Glutamatergic neuron (in vitro differentiated cells): ENCODE data around the gene RASGRF1. TPM values are rescaled to one million over a fixed set of nuclear protein-coding genes. Genes with fewer than 3 reads are reported as not detected.

Experiments
- DNase-seq: peaks from one replicate; pipeline ENCODE4 v3.0.0; 2022
- H3K27ac Mint-ChIP-seq: one replicate; pipeline ENCODE4 v1.8.0; 2020; ENCODE audit warnings: mild to moderate bottlenecking, mixed read lengths, inconsistent platforms; ENCODE audit not compliant: unreplicated experiment
- H3K27me3 Mint-ChIP-seq: one replicate; pipeline ENCODE4 v1.8.0; 2020; ENCODE audit warnings: mild to moderate bottlenecking, moderate library complexity, mixed read lengths, inconsistent platforms; ENCODE audit not compliant: unreplicated experiment
- H3K36me3 Mint-ChIP-seq: one replicate; pipeline ENCODE4 v1.8.0; 2020; ENCODE audit warnings: mild to moderate bottlenecking, mixed read lengths, inconsistent platforms; ENCODE audit not compliant: unreplicated experiment
- H3K4me1 Mint-ChIP-seq: one replicate; pipeline ENCODE4 v1.8.0; 2020; ENCODE audit warnings: mild to moderate bottlenecking, low read depth, mixed read lengths, inconsistent platforms; ENCODE audit not compliant: unreplicated experiment
- H3K4me3 Mint-ChIP-seq: one replicate; pipeline ENCODE4 v1.8.0; 2020; ENCODE audit warnings: mild to moderate bottlenecking, mixed read lengths, inconsistent platforms; ENCODE audit not compliant: unreplicated experiment
- H3K9me3 Mint-ChIP-seq: one replicate; pipeline ENCODE4 v1.8.0; 2020; ENCODE audit warnings: mild to moderate bottlenecking, moderate library complexity, mixed read lengths, inconsistent platforms; ENCODE audit not compliant: unreplicated experiment
- total RNA-seq: library from RNA; stranded (reverse); fragmentation: NEBNext Ultra II Directional; extraction: Animal tissue kit (Norgen Biotek cat#: 25700); gene quantifications from one replicate; pipeline ENCODE4 v1.2.1, GENCODE V29; 2021; ENCODE audit not compliant: unreplicated experiment
- TF ChIP-seq, protein P1 (sequence below): fragments of 200-600 bp; sonication (generic); IDR thresholded peaks from one replicate; pipeline ENCODE4 v1.5.0; 2021; ENCODE audit not compliant: partially characterized antibody, unreplicated experiment

Gene RASGRF1
- total RNA-seq, 1 donor from 2014 or later, result 0.32 TPM

DNA sequence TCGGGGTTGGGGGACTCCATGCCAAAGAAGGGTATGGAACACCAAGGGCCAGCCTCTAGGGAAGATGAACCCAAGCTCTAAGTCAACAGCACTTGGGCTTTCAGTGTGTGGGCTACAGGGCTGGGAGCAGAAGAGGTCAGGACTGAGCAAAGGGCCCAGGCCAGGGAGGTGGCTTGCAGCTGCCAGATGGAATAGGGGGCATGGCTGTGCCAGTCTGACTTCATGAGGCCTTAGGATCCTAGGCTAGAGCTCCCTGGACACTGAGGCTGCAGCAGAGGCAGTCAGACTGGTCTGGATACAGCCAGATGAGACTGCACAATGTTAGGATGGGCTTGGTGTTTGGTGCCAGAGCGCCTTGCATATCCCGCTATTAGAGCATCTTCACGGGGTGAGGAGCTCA, 3.8 kb downstream of the RASGRF1 start:
- no peaks in the 10 kb centered on the region for H3K36me3 Mint-ChIP-seq
- no peak overlapping the region for H3K4me3 Mint-ChIP-seq
- DNase-seq, result no peak
- H3K27me3 Mint-ChIP-seq, result peaks cover 18% of the 10 kb centered on the region
- no peaks in the 10 kb centered on the region for H3K9me3 Mint-ChIP-seq
- TF ChIP-seq, protein P1, sequence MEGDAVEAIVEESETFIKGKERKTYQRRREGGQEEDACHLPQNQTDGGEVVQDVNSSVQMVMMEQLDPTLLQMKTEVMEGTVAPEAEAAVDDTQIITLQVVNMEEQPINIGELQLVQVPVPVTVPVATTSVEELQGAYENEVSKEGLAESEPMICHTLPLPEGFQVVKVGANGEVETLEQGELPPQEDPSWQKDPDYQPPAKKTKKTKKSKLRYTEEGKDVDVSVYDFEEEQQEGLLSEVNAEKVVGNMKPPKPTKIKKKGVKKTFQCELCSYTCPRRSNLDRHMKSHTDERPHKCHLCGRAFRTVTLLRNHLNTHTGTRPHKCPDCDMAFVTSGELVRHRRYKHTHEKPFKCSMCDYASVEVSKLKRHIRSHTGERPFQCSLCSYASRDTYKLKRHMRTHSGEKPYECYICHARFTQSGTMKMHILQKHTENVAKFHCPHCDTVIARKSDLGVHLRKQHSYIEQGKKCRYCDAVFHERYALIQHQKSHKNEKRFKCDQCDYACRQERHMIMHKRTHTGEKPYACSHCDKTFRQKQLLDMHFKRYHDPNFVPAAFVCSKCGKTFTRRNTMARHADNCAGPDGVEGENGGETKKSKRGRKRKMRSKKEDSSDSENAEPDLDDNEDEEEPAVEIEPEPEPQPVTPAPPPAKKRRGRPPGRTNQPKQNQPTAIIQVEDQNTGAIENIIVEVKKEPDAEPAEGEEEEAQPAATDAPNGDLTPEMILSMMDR, result no peak
- no peak overlapping the region for H3K27ac Mint-ChIP-seq
- H3K4me1 Mint-ChIP-seq, result peaks cover 5% of the 10 kb centered on the region

- Mint-ChIP-seq H3K4me3 (no peak overlapping the region), H3K9me3 (no peaks in the 10 kb centered on the region), H3K27me3 (peaks cover 7% of the 10 kb centered on the region), H3K36me3 (no peaks in the 10 kb centered on the region), H3K27ac (no peak overlapping the region), H3K4me1 (peaks cover 6% of the 10 kb centered on the region)
- no peak for DNase-seq
- TF ChIP-seq, protein P1, result no peak
Observed at GRCh38 chr15:79084308-79084968, 6.1 kb downstream of the RASGRF1 start.

DNA sequence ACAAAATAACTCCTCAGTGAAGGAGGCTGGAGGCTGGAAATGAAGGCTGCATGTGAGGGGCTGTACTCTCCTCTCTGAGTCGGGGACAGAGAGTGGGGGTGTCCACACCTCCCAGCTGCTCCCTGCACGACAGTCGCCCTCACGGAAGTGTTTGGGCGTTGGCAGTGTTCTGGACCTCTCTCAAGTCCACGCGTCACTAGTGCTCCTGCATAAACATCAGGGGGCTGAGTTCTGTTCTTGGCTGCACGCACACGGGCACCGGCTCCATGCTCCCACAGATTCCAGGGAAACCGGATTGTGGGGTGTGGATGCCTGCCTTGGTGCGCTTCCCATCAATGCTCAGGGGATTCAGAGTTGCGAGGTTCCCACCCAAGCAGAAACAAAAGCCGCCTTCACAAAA, 7.4 kb downstream of the RASGRF1 start:
- no peaks in the 10 kb centered on the region for H3K36me3 Mint-ChIP-seq
- DNase-seq, result no peak
- H3K27ac Mint-ChIP-seq, result no peak overlapping the region
- peaks cover 4% of the 10 kb centered on the region for H3K4me1 Mint-ChIP-seq
- H3K9me3 Mint-ChIP-seq, result no peaks in the 10 kb centered on the region
- TF ChIP-seq, protein P1, result no peak
- no peak overlapping the region for H3K4me3 Mint-ChIP-seq
- H3K27me3 Mint-ChIP-seq, result peaks cover 5% of the 10 kb centered on the region

DNA sequence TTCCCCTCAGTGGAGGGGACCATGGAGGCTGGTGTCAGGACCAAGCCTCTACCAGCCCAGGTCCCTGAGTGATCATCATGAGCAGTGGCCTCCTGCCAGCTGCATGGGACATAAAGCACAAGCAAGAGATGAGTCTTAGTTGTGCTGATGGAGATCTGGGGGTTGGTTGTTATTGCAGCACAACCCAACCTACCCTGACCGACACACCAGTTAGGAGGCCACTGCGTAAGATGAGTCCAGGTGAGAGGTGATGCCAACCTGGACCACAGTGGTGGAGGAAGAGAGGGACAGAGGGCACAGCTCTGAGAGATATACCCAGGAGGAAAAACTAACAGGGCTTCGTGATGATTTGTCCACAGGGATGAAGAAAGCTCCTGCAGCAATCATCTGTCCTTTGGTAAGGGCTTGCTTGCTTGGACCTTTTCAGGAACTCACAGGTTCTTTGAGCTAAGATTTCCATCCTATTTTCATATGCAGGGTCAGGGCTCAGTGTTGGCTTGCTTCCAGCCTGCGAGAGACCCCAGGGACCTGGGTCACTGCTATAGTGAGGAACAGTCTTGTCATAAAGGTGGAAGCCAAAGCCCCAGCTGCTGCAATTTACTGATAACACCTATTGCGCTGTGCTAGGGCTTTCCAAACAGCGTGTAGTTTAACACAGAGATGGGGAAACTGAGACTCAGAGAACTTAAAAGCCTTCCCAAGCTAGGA, 8.1 kb downstream of the RASGRF1 start:
- H3K4me3 Mint-ChIP-seq, result no peak overlapping the region
- TF ChIP-seq, protein P1, result no peak
- no peaks in the 10 kb centered on the region for H3K36me3 Mint-ChIP-seq
- no peak overlapping the region for H3K27ac Mint-ChIP-seq
- no peak for DNase-seq
- H3K4me1 Mint-ChIP-seq, result peaks cover 4% of the 10 kb centered on the region
- no peaks in the 10 kb centered on the region for H3K9me3 Mint-ChIP-seq
- peaks cover 8% of the 10 kb centered on the region for H3K27me3 Mint-ChIP-seq

- no peak overlapping the region for H3K4me3 Mint-ChIP-seq
Observed at GRCh38 chr15:79078763-79079410, 11.7 kb downstream of the RASGRF1 start.

More at GRCh38 chr15:79078763-79079410, 11.7 kb downstream of the RASGRF1 start:
- no peak for DNase-seq
- Mint-ChIP-seq H3K9me3 (no peaks in the 10 kb centered on the region), H3K36me3 (no peaks in the 10 kb centered on the region), H3K27me3 (peaks cover 12% of the 10 kb centered on the region), H3K4me1 (peaks cover 4% of the 10 kb centered on the region), H3K27ac (no peak overlapping the region)
- TF ChIP-seq, protein P1, result no peak
